MM.1S (cell line): ENCODE measurements around the gene CDC14A.
A peak's percentile ranks its signal among the peaks of the same experiment; 100 is the strongest.

ENCODE experiments used
- DNase-seq: peaks from one replicate; pipeline ENCODE4 v3.0.0-alpha.2; 2015
- H2AFZ ChIP-seq: fragments of 300-600 bp; sonication (generic); 2 replicates; pipeline ENCODE4 v1.6.0; 2016; ENCODE audit warnings: antibody characterized with exemption, low read length
- H3F3A ChIP-seq: fragments of 300-600 bp; sonication (generic); 2 replicates; pipeline ENCODE4 v1.6.1; 2016; ENCODE audit warnings: mild to moderate bottlenecking, antibody characterized with exemption, low read length, moderate library complexity, mixed read lengths; ENCODE audit not compliant: insufficient read depth
- H3K27ac ChIP-seq: fragments of 300-600 bp; sonication (generic); 2 replicates; pipeline ENCODE4 v1.5.1; 2016; ENCODE audit warnings: mild to moderate bottlenecking, low read length
- H3K27me3 ChIP-seq: fragments of 300-600 bp; sonication (generic); replicated peaks from 2 replicates; pipeline ENCODE4 v1.6.0; 2016; ENCODE audit warnings: low read length; ENCODE audit not compliant: insufficient read depth
- H3K36me3 ChIP-seq: fragments of 300-600 bp; sonication (generic); replicated peaks from 2 replicates; pipeline ENCODE4 v1.6.1; 2016; ENCODE audit warnings: mild to moderate bottlenecking, low read length, mixed read lengths; ENCODE audit not compliant: insufficient read depth
- H3K4me1 ChIP-seq: fragments of 300-600 bp; sonication (generic); 2 replicates; pipeline ENCODE4 v1.6.1; 2016; ENCODE audit warnings: low read length, mixed read lengths
- H3K4me2 ChIP-seq: fragments of 300-600 bp; sonication (generic); 2 replicates; pipeline ENCODE4 v1.6.0; 2016; ENCODE audit warnings: low read depth, low read length
- H3K4me3 ChIP-seq: fragments of 300-600 bp; sonication (generic); 2 replicates; pipeline ENCODE4 v1.5.1; 2016; ENCODE audit warnings: low read length, mixed read lengths
- H3K79me2 ChIP-seq: fragments of 300-600 bp; sonication (generic); 2 replicates; pipeline ENCODE4 v1.6.1; 2016; ENCODE audit warnings: mixed run types, low read length, mixed read lengths
- H3K9ac ChIP-seq: fragments of 300-600 bp; sonication (generic); 2 replicates; pipeline ENCODE4 v1.6.1; 2016; ENCODE audit warnings: low read length, mixed read lengths
- H3K9me2 ChIP-seq: fragments of 300-600 bp; sonication (generic); replicated peaks from 2 replicates; pipeline ENCODE4 v1.6.1; 2016; ENCODE audit warnings: mild to moderate bottlenecking, low read length, mixed read lengths; ENCODE audit not compliant: insufficient read depth
- H3K9me3 ChIP-seq: fragments of 300-600 bp; sonication (generic); replicated peaks from 2 replicates; pipeline ENCODE4 v1.6.1; 2016; ENCODE audit warnings: mild to moderate bottlenecking, low read length, mixed read lengths; ENCODE audit not compliant: insufficient read depth
- H4K20me1 ChIP-seq: fragments of 300-600 bp; sonication (generic); 2 replicates; pipeline ENCODE4 v1.6.1; 2016; ENCODE audit warnings: mild to moderate bottlenecking, low read length, moderate library complexity, mixed read lengths; ENCODE audit not compliant: insufficient read depth
- CTCF ChIP-seq: fragments of 300-600 bp; sonication (generic); IDR thresholded peaks from 2 replicates; pipeline ENCODE4 v1.5.1; 2016; ENCODE audit warnings: antibody characterized with exemption, low read length, mixed read lengths
- EZH2 ChIP-seq: fragments of 300-600 bp; sonication (generic); optimal IDR thresholded peaks from 2 replicates; pipeline ENCODE3; 2017; ENCODE audit warnings: low read depth, mild to moderate bottlenecking, antibody characterized with exemption, low read length, mixed read lengths
- EZH2phosphoT487 ChIP-seq: fragments of 300-600 bp; sonication (generic); IDR thresholded peaks from 2 replicates; pipeline ENCODE4 v1.6.1; 2018; ENCODE audit warnings: antibody characterized with exemption, low read length

CDC14A gene

GRCh38 chr1:100542285-100542684, 190.0 kb downstream of the CDC14A start:
- H3K27me3 ChIP-seq, result 0 out of 2 replicates have a peak, but pooled peaks cover 4% of the 10 kb centered on the region
- no peaks in the 10 kb centered on the region for H4K20me1 ChIP-seq
- no peaks in the 10 kb centered on the region for H3F3A ChIP-seq
- H3K27ac ChIP-seq, result no peak overlapping the region
- no peak for DNase-seq
- H3K9ac ChIP-seq, result no peak overlapping the region
- no peak for TF ChIP-seq EZH2
- no peak for TF ChIP-seq EZH2phosphoT487
- TF ChIP-seq CTCF, result no peak
- H3K36me3 ChIP-seq, result no peaks in the 10 kb centered on the region
- no peaks in the 10 kb centered on the region for H3K9me2 ChIP-seq
- H3K9me3 ChIP-seq, result no peaks in the 10 kb centered on the region
- no peak overlapping the region for H3K4me2 ChIP-seq
- H2AFZ ChIP-seq, result no peak overlapping the region
- H3K4me3 ChIP-seq, result no peak overlapping the region
- no peaks in the 10 kb centered on the region for H3K4me1 ChIP-seq
- no peaks in the 10 kb centered on the region for H3K79me2 ChIP-seq

- H3K79me2 ChIP-seq, result no peaks in the 10 kb centered on the region
- TF ChIP-seq CTCF (peak; percentile 53), EZH2 (no peak)
- H3K4me1 ChIP-seq, result no peaks in the 10 kb centered on the region
- peak; percentile 48 for DNase-seq
- H3K9me3 ChIP-seq, result no peaks in the 10 kb centered on the region
- no peaks in the 10 kb centered on the region for H3K36me3 ChIP-seq
- H3K27me3 ChIP-seq, result 0 out of 2 replicates have a peak, but pooled peaks cover 4% of the 10 kb centered on the region
- H2AFZ ChIP-seq, result no peak overlapping the region
- no peak overlapping the region for H3K4me3 ChIP-seq
- no peaks in the 10 kb centered on the region for H3K9me2 ChIP-seq
- H3K9ac ChIP-seq, result no peak overlapping the region
- no peaks in the 10 kb centered on the region for H4K20me1 ChIP-seq
- H3F3A ChIP-seq, result no peaks in the 10 kb centered on the region
- H3K27ac ChIP-seq, result no peak overlapping the region
- H3K4me2 ChIP-seq, result no peak overlapping the region
Observed at GRCh38 chr1:100543640-100544039, 191.3 kb downstream of the CDC14A start.

GRCh38 chr1:100544791-100545190, 192.5 kb downstream of the CDC14A start:
- H3K9me3 ChIP-seq, result no peaks in the 10 kb centered on the region
- no peaks in the 10 kb centered on the region for H3K79me2 ChIP-seq
- H2AFZ ChIP-seq, result no peak overlapping the region
- H3K4me3 ChIP-seq, result no peak overlapping the region
- no peaks in the 10 kb centered on the region for H3F3A ChIP-seq
- H4K20me1 ChIP-seq, result no peaks in the 10 kb centered on the region
- H3K9me2 ChIP-seq, result no peaks in the 10 kb centered on the region
- 0 out of 2 replicates have a peak, but pooled peaks cover 4% of the 10 kb centered on the region for H3K27me3 ChIP-seq
- no peak overlapping the region for H3K4me2 ChIP-seq
- no peak for TF ChIP-seq EZH2
- no peak for TF ChIP-seq EZH2phosphoT487
- no peak for TF ChIP-seq CTCF
- no peak for DNase-seq
- no peaks in the 10 kb centered on the region for H3K36me3 ChIP-seq
- H3K27ac ChIP-seq, result no peak overlapping the region
- H3K9ac ChIP-seq, result no peak overlapping the region
- H3K4me1 ChIP-seq, result no peaks in the 10 kb centered on the region
